Epithelial cell of esophagus (primary cell): ENCODE data around the gene MRPL34.

Source experiments
- DNase-seq: peaks from one replicate; pipeline ENCODE4 v3.0.0; 2010; ENCODE audit warnings: low read depth
- H3K4me3 ChIP-seq: 2 replicates; pipeline ENCODE4 v1.5.1; 2011; ENCODE audit warnings: mild to moderate bottlenecking, low read length, control low read depth
- TF ChIP-seq, protein P1 (sequence below): IDR thresholded peaks from 2 replicates; pipeline ENCODE4 v1.5.1; 2011; ENCODE audit warnings: low read depth, mild to moderate bottlenecking, low read length, control low read depth, inconsistent platforms; ENCODE audit not compliant: insufficient read depth; ENCODE audit errors: missing control alignments

The MRPL34 gene

DNA sequence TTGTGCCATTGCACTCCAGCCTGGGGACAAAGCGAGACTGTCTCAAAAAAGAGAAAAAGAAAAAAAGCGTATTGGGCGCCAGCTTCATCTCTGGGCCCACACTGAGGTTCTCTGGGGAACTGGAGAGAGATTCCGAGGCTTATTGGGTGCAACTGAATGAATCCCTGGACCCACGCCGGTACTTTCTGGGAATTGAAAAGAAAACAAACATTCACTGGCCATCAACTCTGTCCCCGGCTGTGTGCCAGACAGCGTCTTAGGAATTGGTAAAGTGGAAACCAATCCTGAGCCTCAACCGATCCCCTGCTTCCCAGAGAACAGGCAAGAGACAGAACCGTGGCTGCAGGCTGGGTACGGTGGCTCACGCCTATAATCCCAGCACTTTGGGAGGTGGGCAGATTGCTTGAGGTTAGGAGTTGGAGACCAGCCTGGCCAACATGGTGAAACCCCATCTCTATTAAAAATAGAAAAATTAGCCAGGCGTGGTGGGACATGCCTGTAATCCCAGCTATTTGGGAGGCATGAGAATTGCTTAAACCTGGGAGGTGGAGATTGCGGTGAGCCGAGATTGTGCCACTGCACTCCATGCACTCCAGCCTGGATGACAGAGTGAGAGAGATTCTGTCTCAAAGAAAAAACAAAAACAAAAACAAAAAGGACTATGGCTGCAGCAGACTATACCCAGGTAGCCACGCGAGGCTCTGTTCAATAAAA lies 20.4 kb downstream of the MRPL34 start:
- H3K4me3 ChIP-seq = no peak overlapping the region
- TF ChIP-seq, protein P1, sequence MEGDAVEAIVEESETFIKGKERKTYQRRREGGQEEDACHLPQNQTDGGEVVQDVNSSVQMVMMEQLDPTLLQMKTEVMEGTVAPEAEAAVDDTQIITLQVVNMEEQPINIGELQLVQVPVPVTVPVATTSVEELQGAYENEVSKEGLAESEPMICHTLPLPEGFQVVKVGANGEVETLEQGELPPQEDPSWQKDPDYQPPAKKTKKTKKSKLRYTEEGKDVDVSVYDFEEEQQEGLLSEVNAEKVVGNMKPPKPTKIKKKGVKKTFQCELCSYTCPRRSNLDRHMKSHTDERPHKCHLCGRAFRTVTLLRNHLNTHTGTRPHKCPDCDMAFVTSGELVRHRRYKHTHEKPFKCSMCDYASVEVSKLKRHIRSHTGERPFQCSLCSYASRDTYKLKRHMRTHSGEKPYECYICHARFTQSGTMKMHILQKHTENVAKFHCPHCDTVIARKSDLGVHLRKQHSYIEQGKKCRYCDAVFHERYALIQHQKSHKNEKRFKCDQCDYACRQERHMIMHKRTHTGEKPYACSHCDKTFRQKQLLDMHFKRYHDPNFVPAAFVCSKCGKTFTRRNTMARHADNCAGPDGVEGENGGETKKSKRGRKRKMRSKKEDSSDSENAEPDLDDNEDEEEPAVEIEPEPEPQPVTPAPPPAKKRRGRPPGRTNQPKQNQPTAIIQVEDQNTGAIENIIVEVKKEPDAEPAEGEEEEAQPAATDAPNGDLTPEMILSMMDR = no peak
- peak; percentile 54 for DNase-seq

- no peak overlapping the region for H3K4me3 ChIP-seq
- TF ChIP-seq, protein P1 = no peak
- peak; percentile 67 for DNase-seq
Observed at GRCh38 chr19:17326595-17326966, 20.9 kb downstream of the MRPL34 start.

DNA sequence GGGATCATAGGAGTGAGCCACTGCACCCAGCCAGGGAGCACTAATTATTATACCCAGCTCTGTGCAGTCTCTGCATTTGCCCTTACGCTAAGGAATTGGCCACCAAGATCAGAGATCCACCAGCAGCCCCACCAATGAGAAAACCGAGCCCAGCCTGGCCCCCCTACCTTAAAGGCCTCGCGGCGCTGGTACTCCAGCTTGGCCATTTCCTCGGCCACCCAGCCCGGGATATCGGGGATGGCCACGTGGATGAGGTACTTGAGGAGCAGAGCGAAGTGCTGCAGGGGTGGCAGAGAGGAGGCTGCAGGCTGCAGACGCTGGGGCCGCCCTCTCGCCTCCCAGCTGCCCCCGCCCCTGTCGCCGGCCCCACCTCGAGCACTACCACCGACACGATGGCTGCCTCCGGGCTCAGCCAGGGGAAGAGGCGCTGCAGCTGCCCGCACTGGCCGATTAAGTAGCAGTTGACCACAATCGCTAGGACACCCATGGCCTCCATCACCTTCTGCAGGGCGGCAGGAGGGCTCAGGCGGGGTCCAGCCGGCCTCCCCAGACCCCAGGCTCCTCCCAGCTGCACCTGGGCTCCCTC lies 21.5 kb downstream of the MRPL34 start:
- TF ChIP-seq, protein P1 = no peak
- no peak overlapping the region for H3K4me3 ChIP-seq
- no peak for DNase-seq

DNA sequence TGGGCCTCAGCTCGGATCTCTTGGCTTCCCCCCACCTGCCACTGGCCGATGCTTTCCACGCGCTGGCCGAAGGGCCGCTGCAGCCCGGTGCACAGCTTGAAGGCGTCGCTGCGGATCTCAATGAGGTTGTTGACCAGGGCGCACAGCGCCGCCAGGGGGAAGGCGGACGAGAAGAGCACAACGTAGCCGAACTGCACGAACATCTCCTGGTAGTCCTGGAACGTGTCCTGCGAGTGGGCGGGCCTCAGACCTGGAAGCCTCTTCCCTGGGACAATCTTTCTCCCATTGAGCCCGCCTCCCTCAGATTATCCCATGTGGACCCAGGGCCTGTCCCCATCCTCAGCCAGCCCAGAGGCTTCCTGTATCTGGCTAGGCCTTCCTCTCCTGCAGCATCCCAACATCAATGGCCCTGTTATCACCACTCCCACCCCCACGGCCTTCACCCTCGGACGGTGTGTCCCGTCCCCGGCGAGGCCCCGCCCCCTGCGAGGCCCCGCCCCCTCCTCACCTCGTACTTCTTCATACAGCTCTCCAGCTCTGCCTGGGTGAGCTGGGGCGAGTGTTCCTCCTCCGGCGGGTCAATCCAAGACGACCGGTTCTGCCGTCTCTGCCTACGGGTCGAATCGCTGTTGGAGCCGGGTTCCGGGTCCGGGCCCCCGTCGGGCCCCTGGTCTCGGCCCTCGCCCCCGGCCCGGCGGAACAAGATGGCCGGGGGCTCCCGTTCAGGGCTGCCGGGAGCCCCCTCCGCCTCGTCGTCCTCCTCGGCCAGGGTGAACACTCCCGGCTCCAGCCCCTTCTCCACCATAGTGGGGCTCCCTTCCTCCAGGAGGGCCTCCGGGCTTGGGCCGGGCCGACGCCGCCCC lies 22.2 kb downstream of the MRPL34 start:
- DNase-seq = peak; percentile 91
- peak overlapping the region; percentile 39 for H3K4me3 ChIP-seq
- TF ChIP-seq, protein P1 = peak; percentile 71

DNA sequence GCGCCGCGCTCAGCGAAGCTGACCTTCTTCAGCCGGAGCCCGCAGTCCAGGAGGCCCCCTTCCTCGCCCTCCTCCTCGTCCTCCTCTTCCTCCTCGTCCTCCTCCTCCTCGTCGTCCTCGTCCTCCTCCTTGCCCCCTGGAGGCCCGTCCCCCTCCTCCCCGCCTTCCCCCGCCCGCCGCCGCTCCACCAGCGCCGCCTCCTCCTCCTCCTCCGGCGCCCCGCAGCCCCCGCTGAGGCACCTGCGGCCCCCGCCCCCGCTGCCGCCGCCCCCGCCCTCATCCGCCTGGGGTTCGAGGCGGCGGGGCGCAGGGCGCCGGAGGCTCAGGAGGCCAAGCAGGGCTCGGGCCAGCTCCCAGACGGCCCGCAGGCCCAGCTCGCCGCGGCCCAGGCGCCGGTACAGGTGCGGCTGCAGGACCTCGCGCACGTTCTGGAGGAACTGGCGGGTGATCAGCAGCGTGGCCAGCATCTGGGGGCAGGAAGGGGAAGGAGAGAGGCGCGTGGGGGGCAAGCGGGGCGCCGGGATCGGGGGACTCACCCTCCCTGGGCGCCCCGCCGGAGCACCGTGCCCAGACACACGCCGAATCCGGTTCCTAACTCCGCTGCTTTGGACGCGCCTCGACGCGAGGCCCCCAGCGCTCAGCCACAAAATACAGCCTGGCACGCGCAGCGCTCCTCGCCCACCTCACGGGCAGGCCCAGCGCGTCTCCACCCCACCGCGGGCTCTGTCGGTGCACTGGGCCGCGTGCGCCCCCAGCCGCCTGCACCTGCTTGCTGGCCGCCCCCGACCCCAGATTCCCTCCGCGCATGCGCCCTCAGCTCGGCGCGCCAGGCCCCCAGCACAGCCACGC lies 23.1 kb downstream of the MRPL34 start:
- TF ChIP-seq, protein P1 = no peak
- peak overlapping the region; percentile 39 for H3K4me3 ChIP-seq
- DNase-seq = no peak

DNA sequence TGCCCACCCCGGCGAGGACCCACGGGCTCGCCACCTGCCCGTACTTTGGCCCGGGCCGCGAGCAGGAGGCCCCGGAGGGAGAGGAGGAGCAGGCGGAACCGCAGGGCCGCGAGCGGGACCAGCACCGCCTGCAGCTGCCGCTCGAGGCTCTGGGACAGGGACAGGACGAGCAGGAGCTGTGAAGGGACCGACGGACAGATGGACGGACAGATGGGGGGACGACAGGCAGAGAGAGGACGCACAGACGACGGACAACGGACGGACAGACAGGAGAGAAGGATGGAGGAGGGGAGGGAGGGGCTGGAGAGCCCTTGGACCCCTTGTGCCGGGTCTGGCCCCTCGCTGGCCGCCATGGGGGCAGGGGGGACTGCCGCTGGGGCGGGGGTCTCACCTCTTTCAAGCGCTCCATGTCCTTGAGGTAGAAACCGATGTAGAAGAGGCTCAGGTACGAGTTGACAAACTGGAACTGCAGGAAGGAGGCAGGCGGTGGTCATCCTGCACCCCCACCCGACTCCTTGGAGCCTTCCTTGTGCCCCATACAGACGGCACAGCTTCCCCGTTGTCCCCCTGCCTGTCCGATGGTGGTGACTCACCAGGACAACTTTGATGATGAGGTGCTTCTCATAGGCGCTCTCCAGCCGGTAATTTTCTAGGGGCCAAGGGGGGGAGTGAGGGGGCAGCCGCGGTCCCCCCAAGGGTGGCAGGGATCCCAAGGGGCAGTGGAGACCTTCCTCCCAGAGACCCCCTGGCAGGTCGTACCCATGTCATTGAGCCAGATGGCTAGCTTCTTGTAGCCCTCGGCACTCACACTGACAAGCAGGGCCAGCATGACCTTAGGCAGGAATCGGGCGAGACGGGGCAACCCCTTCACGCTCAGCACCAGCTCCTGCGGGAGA lies 23.9 kb downstream of the MRPL34 start:
- H3K4me3 ChIP-seq = no peak overlapping the region
- DNase-seq = no peak
- TF ChIP-seq, protein P1 = no peak
